Thymus (tissue), 11 donors: ENCODE measurements around the gene CLCA1. TPM values are rescaled to one million over a fixed set of nuclear protein-coding genes. Genes with fewer than 3 reads are reported as not detected.

Source experiments
- DNase-seq, 9 donors: peaks; one replicate each; pipeline ENCODE4 v3.0.0-alpha.2; 2013; ENCODE audit warnings: low spot score in 9 of 9, low read depth in 6 of 9, missing footprints in 1 of 9
- H3K27ac ChIP-seq, 2 donors: one replicate each; pipeline ENCODE4 v1.5.1; 2013; ENCODE audit warnings: control low read depth in 1 of 2, low read depth in 1 of 2, low read length in 1 of 2, mild to moderate bottlenecking in 1 of 2, moderate library complexity in 1 of 2
- H3K27me3 ChIP-seq, 2 donors: one replicate each; pipeline ENCODE4 v1.5.1; 2013; ENCODE audit warnings: low read length in 1 of 2; ENCODE audit not compliant: control insufficient read depth in 2 of 2, insufficient read depth in 1 of 2
- H3K36me3 ChIP-seq, 2 donors: one replicate each; pipeline ENCODE4 v1.5.1; 2013; ENCODE audit warnings: low read length in 1 of 2, mild to moderate bottlenecking in 1 of 2, moderate library complexity in 1 of 2; ENCODE audit not compliant: control insufficient read depth in 2 of 2, insufficient read depth in 2 of 2
- H3K4me1 ChIP-seq, 2 donors: one replicate each; pipeline ENCODE4 v1.5.1; 2013; ENCODE audit warnings: low read length in 2 of 2; ENCODE audit not compliant: control insufficient read depth in 2 of 2, insufficient read depth in 2 of 2
- H3K4me3 ChIP-seq, 2 donors: one replicate each; pipeline ENCODE4 v1.5.1; 2013; ENCODE audit warnings: low read length in 2 of 2, control low read depth in 1 of 2, mild to moderate bottlenecking in 1 of 2
- H3K9me3 ChIP-seq, 2 donors: one replicate each; pipeline ENCODE4 v1.5.1; 2013; ENCODE audit warnings: low read length in 1 of 2, mild to moderate bottlenecking in 1 of 2; ENCODE audit not compliant: control insufficient read depth in 2 of 2, insufficient read depth in 1 of 2
- WGBS: extraction: QIAGEN DNeasy Blood & Tissue Kit; methylation state at CpG from one replicate; pipeline ENCODE4 v1.1.7; 2013; 5-methylcytosine and 5-hydroxymethylcytosine counted together
- polyA plus RNA-seq: library from polyadenylated mRNA; stranded (reverse); fragments of 200-250 nt; gene quantifications from one replicate; pipeline ENCODE4 v1.2.3, GENCODE V29; 2013
- total RNA-seq: library from RNA; stranded (reverse); fragments of 120-200 nt; gene quantifications from one replicate; pipeline ENCODE4 v1.2.4, GENCODE V29; 2013
- donor health status: healthy.

The CLCA1 gene
- total and polyA plus RNA-seq, 2 donors, result 0.07 to 0.14 TPM

GRCh38 chr1:86453664-86454063, 15.1 kb upstream of the CLCA1 start:
- WGBS, result 95% methylated on average over 3 of the region's 3 CpGs

DNA sequence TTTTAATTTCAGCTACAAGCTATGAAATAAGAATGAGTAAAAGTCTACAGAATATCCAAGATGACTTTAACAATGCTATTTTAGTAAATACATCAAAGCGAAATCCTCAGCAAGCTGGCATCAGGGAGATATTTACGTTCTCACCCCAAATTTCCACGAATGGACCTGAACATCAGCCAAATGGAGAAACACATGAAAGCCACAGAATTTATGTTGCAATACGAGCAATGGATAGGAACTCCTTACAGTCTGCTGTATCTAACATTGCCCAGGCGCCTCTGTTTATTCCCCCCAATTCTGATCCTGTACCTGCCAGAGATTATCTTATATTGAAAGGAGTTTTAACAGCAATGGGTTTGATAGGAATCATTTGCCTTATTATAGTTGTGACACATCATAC, 13.7 kb upstream of the CLCA1 start:
- no peaks in the 10 kb centered on the region for H3K4me1 ChIP-seq
- 96% methylated on average over 5 of the region's 5 CpGs for WGBS
- H3K9me3 ChIP-seq, result no peaks in the 10 kb centered on the region
- H3K27ac ChIP-seq, result no peak overlapping the region
- no peaks in the 10 kb centered on the region for H3K27me3 ChIP-seq
- no peak for DNase-seq
- H3K36me3 ChIP-seq, result no peaks in the 10 kb centered on the region
- no peak overlapping the region for H3K4me3 ChIP-seq

More at GRCh38 chr1:86453664-86454063, 15.1 kb upstream of the CLCA1 start:
- no peaks in the 10 kb centered on the region for H3K4me1 ChIP-seq
- no peaks in the 10 kb centered on the region for H3K27me3 ChIP-seq
- H3K36me3 ChIP-seq, result no peaks in the 10 kb centered on the region
- H3K9me3 ChIP-seq, result no peaks in the 10 kb centered on the region
- DNase-seq, result no peak
- H3K27ac ChIP-seq, result no peak overlapping the region
- no peak overlapping the region for H3K4me3 ChIP-seq

DNA sequence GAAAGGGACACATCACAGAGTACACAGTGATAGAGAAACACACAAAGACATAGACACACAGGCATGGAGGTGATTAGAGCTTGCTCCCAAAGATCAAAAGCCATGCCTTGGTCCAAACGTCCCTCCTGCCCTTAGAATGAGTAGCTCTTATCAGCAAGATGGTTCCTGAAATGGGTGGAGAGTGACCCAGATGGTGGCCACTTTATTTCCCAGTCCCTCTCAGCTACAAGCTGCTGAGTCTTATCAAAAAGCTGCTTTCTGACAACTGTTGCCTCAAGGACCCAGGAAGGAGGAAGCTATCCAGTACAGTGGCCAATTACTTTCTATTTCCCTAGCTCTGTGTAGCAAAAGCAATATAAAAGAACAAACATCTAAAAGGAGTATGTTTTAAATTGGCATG, 7.7 kb upstream of the CLCA1 start:
- H3K27me3 ChIP-seq, result no peaks in the 10 kb centered on the region
- DNase-seq, result peak in 1 of 9 donors; percentile 4
- H3K9me3 ChIP-seq, result no peaks in the 10 kb centered on the region
- H3K4me1 ChIP-seq, result peaks cover 0 to 17% of the 10 kb centered on the region in 2 donors
- no peak overlapping the region for H3K4me3 ChIP-seq
- no peaks in the 10 kb centered on the region for H3K36me3 ChIP-seq
- H3K27ac ChIP-seq, result no peak overlapping the region
- 77% methylated on average over 1 of the region's 1 CpG for WGBS

DNA sequence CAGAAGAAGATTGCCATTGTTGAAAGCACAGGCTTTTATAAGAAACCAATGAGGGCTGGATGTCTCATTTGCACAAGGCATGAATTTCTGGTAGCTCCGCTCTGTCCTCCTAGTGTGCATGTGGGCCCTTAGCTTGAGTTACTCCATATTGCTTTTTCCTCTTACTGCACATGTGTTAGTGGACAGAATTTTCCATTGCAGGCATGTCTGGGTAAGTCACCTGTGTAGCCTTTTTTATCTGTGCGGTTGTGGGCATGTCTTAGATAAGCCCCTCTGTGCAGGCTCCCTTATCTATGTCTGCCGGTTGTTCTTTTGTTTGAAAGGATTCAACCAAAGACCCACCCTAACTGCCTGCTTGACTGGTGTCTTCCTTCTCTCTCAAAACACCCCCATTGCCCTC, 7.2 kb upstream of the CLCA1 start:
- Histone ChIP-seq H3K27ac (no peak overlapping the region), H3K27me3 (no peaks in the 10 kb centered on the region), H3K4me1 (peaks cover 0 to 17% of the 10 kb centered on the region in 2 donors), H3K9me3 (no peaks in the 10 kb centered on the region), H3K36me3 (no peaks in the 10 kb centered on the region), H3K4me3 (no peak overlapping the region)
- DNase-seq, result peak in 5 of 9 donors; percentile 18 to 57 (median 40)
- 89% methylated on average over 3 of the region's 3 CpGs for WGBS

- WGBS, result 97% methylated on average over 1 of the region's 1 CpG
- no peak for DNase-seq
- peaks cover 0 to 17% of the 10 kb centered on the region in 2 donors for H3K4me1 ChIP-seq
- no peaks in the 10 kb centered on the region for H3K36me3 ChIP-seq
- H3K4me3 ChIP-seq, result no peak overlapping the region
- H3K27me3 ChIP-seq, result no peaks in the 10 kb centered on the region
- H3K9me3 ChIP-seq, result no peaks in the 10 kb centered on the region
- no peak overlapping the region for H3K27ac ChIP-seq
Observed at GRCh38 chr1:86464819-86465218, 3.9 kb upstream of the CLCA1 start.

GRCh38 chr1:86466109-86466844, 2.5 kb upstream of the CLCA1 start:
- no peaks in the 10 kb centered on the region for H3K27me3 ChIP-seq
- 94% methylated on average over 2 of the region's 2 CpGs for WGBS

DNA sequence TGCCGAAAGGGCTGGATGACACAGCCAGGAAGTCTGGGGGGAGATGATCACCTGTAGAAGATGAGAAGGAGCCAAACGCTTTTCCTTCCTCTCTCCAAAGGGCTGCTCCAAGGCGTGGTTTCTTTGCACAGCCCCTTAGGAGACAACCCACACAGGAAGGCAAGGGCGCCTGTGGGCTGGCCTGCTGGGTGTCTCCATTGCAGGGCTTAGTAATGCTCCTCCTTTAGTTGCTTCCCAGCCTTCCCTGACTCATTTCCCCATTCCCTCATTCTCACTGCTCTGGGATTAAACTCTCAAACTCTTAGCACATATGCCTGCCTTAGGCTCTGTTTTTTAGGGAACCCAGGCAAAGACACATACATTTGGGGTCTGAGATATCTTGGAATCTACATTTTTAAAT, 1.7 kb upstream of the CLCA1 start:
- peaks cover 0 to 3% of the 10 kb centered on the region in 2 donors for H3K4me1 ChIP-seq
- no peak for DNase-seq

More at GRCh38 chr1:86466109-86466844, 2.5 kb upstream of the CLCA1 start:
- no peak overlapping the region for H3K27ac ChIP-seq
- H3K9me3 ChIP-seq, result no peaks in the 10 kb centered on the region
- DNase-seq, result no peak
- H3K36me3 ChIP-seq, result no peaks in the 10 kb centered on the region
- H3K4me3 ChIP-seq, result no peak overlapping the region
- peaks cover 0 to 9% of the 10 kb centered on the region in 2 donors for H3K4me1 ChIP-seq

DNA sequence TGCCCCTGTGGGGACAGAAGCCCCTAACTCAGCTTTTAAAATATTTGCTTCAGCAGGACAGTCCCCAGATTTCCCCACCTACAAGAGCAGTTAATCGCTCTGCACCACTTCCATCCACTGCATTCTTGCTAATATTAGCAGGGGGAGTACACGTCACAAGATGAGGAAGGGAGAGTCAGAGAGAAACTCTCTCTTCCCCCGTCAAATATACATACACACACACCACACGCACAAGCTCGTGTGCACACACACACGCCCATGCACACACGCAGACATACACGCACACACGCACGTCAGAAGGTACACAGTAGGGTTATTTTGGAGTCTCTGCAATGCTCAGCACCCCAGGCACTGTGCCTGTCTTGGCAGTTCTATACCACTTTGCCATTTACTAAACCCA, 2.1 kb downstream of the CLCA1 start:
- whole genome bisulfite sequencing, result 96% methylated on average over 10 of the region's 10 CpGs
- no peak for DNase-seq
- H3K27ac ChIP-seq, result no peak overlapping the region

More for the DNA sequence above, 1.7 kb upstream of the CLCA1 start:
- H3K36me3 ChIP-seq, result no peaks in the 10 kb centered on the region
- no peaks in the 10 kb centered on the region for H3K9me3 ChIP-seq
- H3K27ac ChIP-seq, result no peak overlapping the region
- WGBS, result 38% methylated on average over 4 of the region's 4 CpGs
- H3K27me3 ChIP-seq, result no peaks in the 10 kb centered on the region
- H3K4me3 ChIP-seq, result no peak overlapping the region

DNA sequence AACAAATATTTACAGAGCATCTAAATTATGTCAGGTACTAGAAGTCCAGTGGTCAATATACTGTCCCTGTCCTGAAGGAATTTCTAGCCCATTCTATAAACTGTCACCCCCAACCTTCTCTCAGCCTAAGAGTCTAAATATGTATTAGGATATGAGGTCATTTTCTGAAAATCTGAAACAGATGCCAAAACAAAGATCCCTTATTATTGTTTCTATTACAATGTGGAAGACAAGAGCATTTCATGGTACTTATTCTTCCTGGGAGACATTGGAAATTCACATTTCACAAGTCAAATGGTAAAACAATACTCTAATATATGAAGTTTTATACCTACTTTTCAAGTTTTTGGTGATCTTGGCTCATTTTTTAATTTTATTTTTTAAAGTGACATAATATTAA, 2.6 kb downstream of the CLCA1 start:
- no peaks in the 10 kb centered on the region for H3K9me3 ChIP-seq
- no peak overlapping the region for H3K4me3 ChIP-seq
- no peak for DNase-seq
- H3K4me1 ChIP-seq, result no peaks in the 10 kb centered on the region
- H3K36me3 ChIP-seq, result no peaks in the 10 kb centered on the region
- no peak overlapping the region for H3K27ac ChIP-seq
- H3K27me3 ChIP-seq, result no peaks in the 10 kb centered on the region

More for the DNA sequence above, 2.1 kb downstream of the CLCA1 start:
- Histone ChIP-seq H3K4me1 (no peaks in the 10 kb centered on the region), H3K9me3 (no peaks in the 10 kb centered on the region), H3K36me3 (no peaks in the 10 kb centered on the region), H3K4me3 (no peak overlapping the region), H3K27me3 (no peaks in the 10 kb centered on the region)
